ENCODE measurements around the gene EARS2.

DNA sequence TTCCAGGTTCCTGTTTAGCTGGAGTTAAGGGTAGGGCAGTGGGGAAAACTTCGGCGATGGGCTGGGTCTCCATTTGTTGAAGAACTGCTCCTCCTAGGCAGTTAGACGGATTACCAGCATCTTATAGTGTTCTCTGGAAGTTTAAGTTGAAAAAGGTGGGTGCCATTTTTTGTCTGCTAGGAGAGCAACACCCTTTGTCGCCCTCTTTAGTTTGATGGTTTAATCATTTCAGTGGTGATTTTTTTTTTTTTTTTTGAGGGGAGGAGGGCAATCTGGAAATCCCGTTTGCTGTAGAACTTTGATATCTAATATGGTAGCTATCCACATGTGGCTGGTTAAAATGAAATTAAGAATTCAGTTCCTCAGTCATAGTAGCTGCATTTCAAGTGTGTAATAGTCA, 4.4 kb upstream of the EARS2 start:
- TF ChIP-seq, protein P1, sequence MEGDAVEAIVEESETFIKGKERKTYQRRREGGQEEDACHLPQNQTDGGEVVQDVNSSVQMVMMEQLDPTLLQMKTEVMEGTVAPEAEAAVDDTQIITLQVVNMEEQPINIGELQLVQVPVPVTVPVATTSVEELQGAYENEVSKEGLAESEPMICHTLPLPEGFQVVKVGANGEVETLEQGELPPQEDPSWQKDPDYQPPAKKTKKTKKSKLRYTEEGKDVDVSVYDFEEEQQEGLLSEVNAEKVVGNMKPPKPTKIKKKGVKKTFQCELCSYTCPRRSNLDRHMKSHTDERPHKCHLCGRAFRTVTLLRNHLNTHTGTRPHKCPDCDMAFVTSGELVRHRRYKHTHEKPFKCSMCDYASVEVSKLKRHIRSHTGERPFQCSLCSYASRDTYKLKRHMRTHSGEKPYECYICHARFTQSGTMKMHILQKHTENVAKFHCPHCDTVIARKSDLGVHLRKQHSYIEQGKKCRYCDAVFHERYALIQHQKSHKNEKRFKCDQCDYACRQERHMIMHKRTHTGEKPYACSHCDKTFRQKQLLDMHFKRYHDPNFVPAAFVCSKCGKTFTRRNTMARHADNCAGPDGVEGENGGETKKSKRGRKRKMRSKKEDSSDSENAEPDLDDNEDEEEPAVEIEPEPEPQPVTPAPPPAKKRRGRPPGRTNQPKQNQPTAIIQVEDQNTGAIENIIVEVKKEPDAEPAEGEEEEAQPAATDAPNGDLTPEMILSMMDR (IDR thresholded peaks at IDR 0.05), result no peak
- no peak for TF ChIP-seq POLR2A (IDR thresholded peaks at IDR 0.05)
